HL-60/S4 treated with phorbol 12-myristate 13-acetate at 8.2 ng/mL for 4 days and 3 days (cell line): ENCODE results near the gene LRRK1.

Experiments used
- in situ Hi-C: fragments of 300-500 bp; cut with MboI; formaldehyde crosslinking; loops from 2 replicates; pipeline ENCODE4 v1.15.0; 2022; ENCODE audit warnings: low sequenced_read_pairs

The LRRK1 gene

DNA sequence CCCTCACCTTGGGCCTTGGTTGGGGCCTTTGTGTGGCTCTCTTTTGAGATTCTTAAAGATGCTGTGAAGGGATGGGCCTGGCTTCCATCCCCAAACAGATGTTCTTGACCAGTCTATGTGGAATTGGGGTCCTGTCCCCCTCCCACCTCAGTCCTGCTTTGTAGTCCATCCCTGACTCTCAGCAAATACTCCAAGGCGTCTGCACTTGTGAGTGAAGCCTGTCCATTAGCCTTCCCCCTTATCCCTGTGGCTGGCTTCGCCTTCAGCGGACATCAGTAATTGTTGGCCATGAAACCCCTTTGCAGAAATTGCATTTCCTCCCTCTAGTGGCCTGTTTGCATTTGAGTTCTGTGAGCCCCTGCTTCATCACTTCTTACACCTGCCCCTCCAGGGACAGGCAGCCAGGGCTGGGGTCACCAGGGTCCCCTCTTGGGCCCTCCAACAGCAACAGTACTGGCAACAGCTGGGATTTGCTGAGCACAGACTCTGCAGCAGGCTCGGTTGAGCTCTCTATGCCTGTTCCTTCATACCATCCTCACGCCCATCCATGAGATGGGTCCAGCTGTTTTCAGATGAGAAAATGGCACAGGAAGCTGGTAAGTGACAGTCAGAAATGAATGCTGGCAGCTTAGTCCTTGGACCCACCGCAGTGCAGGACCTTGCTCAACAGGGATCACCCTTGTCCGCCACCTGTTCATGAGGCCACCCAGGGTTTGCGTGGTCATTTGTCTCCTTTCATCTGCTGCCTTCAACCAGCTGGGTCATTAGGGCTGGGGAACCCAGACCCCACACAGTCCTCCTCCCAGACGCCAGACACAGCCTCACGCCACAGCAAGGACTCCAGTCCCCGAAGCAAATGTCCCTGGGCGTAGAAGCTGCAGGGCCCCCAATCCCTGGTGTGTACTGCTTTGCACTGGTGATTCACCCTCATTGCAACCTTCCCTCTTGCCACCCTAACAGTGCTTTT, 8.9 kb upstream of the LRRK1 start:
- in situ Hi-C loops: loop anchor here (10.0 kb wide), 1 partner anchor 355 kb away; no protein-coding TSS in a partner anchor

- in situ Hi-C loops: loop anchor here (10.0 kb wide), 1 partner anchor 354 kb away; no protein-coding TSS in a partner anchor
These were observed 8.1 kb upstream of the LRRK1 start for GRCh38 chr15:100911086-100911485.

- in situ Hi-C loops: loop anchor here (10.0 kb wide), 1 partner anchor 351 kb away; no protein-coding TSS in a partner anchor
These were observed 5.2 kb upstream of the LRRK1 start for GRCh38 chr15:100913961-100914360.

- in situ Hi-C loops: loop anchor here (10.0 kb wide), 1 partner anchor 350 kb away; no protein-coding TSS in a partner anchor
These were observed 4.3 kb upstream of the LRRK1 start for GRCh38 chr15:100914876-100915275.

GRCh38 chr15:100918034-100918689, 995 bp upstream of the LRRK1 start:
- in situ Hi-C loops: loop anchor here (10.0 kb wide), 1 partner anchor 347 kb away; no protein-coding TSS in a partner anchor

- in situ Hi-C loops: loop anchor here (10.0 kb wide), 2 partner anchors 85 to 345 kb away; no protein-coding TSS in a partner anchor
These were observed 586 bp downstream of the LRRK1 start for GRCh38 chr15:100919481-100920405.

- in situ Hi-C loops: loop anchor here (10.0 kb wide), 1 partner anchor 84 kb away; no protein-coding TSS in a partner anchor
These were observed 1.5 kb downstream of the LRRK1 start for GRCh38 chr15:100920516-100921135.

DNA sequence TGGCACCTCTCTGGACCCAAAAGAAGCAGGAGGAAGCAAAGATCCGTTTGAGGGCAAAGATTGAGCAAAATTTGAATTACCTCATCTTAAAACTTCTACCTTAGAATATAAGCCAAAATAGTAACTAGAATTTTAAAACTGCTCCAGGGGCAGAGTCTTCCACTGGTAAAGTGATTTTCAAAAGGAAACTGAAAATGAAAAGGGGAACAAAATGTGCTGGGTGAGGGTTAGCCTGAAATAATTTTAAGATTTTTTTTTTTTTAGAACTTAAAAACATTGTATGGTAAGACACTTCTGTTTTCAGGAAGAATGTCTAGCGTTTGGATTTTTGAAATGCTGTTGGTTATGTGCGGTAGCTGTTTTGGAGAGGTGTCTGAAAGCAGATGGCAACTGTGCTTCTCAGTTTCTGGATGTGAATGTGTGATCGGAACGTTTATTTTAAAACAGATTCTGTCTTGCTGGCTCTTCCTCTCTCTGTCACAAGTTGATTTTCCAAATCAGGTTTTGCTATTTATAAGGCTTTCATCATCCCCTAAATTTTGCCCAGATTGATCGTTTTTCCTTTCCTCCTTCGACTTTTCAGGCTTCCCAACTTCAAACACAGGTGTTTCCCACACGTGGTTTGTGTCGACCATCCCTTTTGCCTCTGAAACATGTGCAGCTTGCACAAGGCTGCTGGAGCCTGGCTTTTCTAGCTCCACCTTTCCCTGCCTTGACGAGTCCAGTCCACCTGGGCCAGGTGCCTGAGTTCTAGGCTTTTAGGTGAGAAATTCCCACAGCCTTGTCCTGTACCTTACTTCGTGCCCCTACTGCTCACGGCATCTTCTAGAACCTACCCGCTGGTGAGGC, 3.3 kb downstream of the LRRK1 start:
- in situ Hi-C loops: loop anchor here (10.0 kb wide), 1 partner anchor 82 kb away; no protein-coding TSS in a partner anchor

DNA sequence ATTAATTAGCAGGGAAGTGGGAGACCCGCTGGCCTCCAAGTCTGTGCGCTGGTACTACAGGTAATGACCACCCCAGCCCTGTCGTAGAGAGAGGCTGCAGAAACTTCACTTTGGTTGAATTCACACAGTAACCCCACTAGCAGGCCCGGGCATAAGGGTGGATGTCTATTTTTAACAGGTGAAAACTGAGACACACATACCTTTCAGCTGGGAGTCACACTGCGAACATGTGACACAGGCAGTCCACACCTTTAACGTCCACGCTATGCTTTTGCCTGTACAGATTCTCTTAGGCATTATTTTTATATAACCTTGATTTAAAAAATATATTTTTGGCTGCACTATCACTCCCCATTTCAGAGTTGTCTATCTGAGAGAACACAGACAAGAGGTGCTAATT, 3.9 kb downstream of the LRRK1 start:
- in situ Hi-C loops: loop anchor here (10.0 kb wide), 1 partner anchor 82 kb away; no protein-coding TSS in a partner anchor

GRCh38 chr15:100923902-100924301, 4.7 kb downstream of the LRRK1 start:
- in situ Hi-C loops: loop anchor here (10.0 kb wide), 1 partner anchor 81 kb away; no protein-coding TSS in a partner anchor

DNA sequence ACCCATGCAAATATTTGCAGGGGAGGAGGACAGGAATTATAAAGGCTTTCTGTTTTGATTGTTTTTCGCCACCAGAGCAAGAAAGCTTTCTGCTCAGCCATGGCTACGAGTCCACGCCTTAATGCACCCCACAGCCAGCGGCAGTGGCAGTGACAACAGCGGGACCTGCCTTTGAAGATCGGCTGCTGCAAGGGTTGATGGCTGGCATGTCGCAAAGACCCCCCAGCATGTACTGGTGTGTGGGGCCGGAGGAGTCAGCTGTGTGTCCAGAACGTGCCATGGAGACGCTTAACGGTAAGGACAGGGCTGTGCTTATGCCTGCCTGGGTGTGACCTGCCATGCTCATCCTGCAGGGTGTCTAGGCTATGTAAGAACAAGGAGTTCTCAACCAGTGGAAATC, 5.3 kb downstream of the LRRK1 start:
- in situ Hi-C loops: loop anchor here (10.0 kb wide), 1 partner anchor 80 kb away; no protein-coding TSS in a partner anchor

GRCh38 chr15:100925480-100925879, 6.3 kb downstream of the LRRK1 start:
- in situ Hi-C loops: loop anchor here (10.0 kb wide), 1 partner anchor 79 kb away; no protein-coding TSS in a partner anchor

- in situ Hi-C loops: loop anchor here (10.0 kb wide), 1 partner anchor 79 kb away; no protein-coding TSS in a partner anchor
These were observed 7.1 kb downstream of the LRRK1 start for GRCh38 chr15:100926258-100926657.

DNA sequence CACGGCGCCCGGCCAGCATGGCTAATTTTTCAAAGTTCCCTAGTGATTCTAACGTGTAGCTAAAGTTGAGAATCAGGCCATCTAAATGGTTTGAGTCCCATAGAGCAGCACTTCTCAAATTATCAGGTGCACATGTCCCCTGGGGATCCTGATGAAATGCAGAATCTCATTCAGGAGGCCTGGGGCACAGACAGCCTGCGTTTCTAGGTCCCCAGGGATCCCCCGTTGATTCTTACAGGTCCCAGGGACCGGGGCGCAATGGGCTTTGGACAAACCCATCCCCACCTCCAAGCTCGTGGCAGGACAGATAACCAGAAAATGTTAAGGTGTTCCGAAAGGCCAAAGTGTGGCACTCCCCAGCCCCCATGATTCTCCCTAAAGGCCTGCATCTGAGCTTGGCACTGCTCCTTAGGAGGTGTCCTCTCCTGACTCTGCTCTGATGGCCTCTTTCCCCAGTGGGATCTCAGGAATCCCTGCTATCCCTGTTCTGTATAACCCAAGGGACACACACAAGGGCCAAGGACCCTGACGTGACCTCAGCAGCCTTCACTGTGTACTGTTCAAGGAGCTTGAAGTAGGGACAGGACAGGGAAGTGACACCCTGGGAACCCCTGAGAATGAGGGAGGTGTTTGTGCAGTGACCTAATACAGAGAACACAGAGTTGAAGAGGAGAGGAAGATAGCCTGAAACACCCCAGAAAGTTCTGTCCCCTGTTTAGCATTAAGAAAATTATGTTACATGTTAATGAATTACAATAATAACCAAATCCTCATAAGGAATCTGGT, 8.0 kb downstream of the LRRK1 start:
- in situ Hi-C loops: loop anchor here (10.0 kb wide), 1 partner anchor 78 kb away; no protein-coding TSS in a partner anchor

DNA sequence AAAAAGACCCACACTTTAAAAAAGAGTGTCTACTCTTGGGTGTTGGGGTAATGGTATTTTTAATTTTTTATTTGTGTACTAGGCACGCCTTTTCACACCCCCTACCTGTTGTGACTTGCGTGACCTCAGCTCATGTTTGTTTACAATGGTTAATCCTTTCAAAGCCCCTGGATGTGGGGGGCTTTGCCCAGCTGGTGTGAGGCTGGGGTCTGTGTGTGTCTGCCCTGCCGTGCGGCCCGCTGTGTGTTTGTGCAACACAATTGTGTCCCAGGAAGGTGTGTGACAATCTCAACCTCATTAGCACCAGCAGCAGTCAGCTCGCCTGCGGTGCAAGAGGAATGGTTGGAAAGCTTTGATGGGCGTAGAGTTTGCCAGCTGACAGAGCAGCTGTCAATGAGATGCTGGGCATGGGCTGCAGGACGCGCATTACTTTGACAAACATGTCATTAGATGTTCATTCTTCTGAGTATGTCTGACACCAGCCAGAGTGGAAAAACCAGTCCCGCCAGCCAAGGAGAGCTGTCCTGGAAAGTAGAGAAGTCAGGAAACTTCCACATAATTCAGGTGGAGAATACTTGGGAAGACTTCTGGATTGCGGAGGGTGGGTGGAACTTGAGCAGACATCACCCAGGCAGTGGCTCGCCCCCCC, 9.6 kb downstream of the LRRK1 start:
- in situ Hi-C loops: loop anchor here (10.0 kb wide), 1 partner anchor 76 kb away; no protein-coding TSS in a partner anchor

- in situ Hi-C loops: loop anchor here (10.0 kb wide), 1 partner anchor 75 kb away; no protein-coding TSS in a partner anchor
These were observed 10.5 kb downstream of the LRRK1 start for GRCh38 chr15:100929641-100930042.

- in situ Hi-C loops: no loop called here
These were observed 11.2 kb downstream of the LRRK1 start for GRCh38 chr15:100930306-100930848.
